Psoas muscle (tissue), 8 donors: ENCODE results near the gene BNC2. TPM values are rescaled to one million over a fixed set of nuclear protein-coding genes. Genes with fewer than 3 reads are reported as not detected.

Experiments
- ATAC-seq, 4 donors: fragments of 200-7000 bp; cut with Tn5 transposase; one replicate each; pipeline ENCODE4 v1.9.1; 2020; ENCODE audit warnings: moderate library complexity in 3 of 4, mild to moderate bottlenecking in 2 of 4
- DNase-seq, 2 donors: peaks; one replicate each; pipeline ENCODE4 v3.0.0-alpha.2; 2020
- H3K27ac ChIP-seq: fragments of 200-600 bp; one replicate; pipeline ENCODE4 v1.8.0; 2022
- H3K27me3 ChIP-seq, 3 donors: fragments of 200-600 bp in 1 of 3; one replicate each; pipeline versions ENCODE4 v1.6.1 to v1.8.0; 2013 to 2022; ENCODE audit warnings: low read length in 2 of 3, mild to moderate bottlenecking in 2 of 3, moderate library complexity in 1 of 3; ENCODE audit not compliant: insufficient read depth in 3 of 3
- H3K36me3 ChIP-seq, 2 donors: fragments of 200-600 bp in 1 of 2; one replicate each; pipeline versions ENCODE4 v1.6.1 to v1.8.0; 2013 to 2022; ENCODE audit warnings: low read depth in 1 of 2, mild to moderate bottlenecking in 1 of 2, moderate library complexity in 1 of 2; ENCODE audit not compliant: insufficient read depth in 1 of 2
- H3K4me1 ChIP-seq: fragments of 200-600 bp; one replicate; pipeline ENCODE4 v1.8.0; 2022
- H3K4me3 ChIP-seq: fragments of 200-600 bp; one replicate; pipeline ENCODE4 v1.8.0; 2022; ENCODE audit warnings: mild to moderate bottlenecking
- H3K9me3 ChIP-seq: fragments of 200-600 bp; one replicate; pipeline ENCODE4 v1.8.0; 2022
- WGBS, 3 donors: extraction: QIAGEN DNeasy Blood & Tissue Kit; methylation state at CpG; one replicate each; pipeline versions ENCODE4 v1.1.6 to v1.1.7; 2013; 5-methylcytosine and 5-hydroxymethylcytosine counted together
- intact Hi-C, 2 donors: fragments of 100-400 bp; cut with DNase I; formaldehyde crosslinking; loops; one replicate each; pipeline versions ENCODE4 v1.11.0 to v1.14.2; 2022
- polyA plus RNA-seq, 3 donors: library from polyadenylated mRNA; stranded (reverse); fragments of 200-250 nt; gene quantifications; one replicate each; pipeline ENCODE4 v1.2.3, GENCODE V29; 2013
- total RNA-seq, 4 donors: library from RNA; stranded (reverse); fragmentation: NEBNext Ultra II Directional in 2 of 4; extraction: Animal tissue kit (Norgen Biotek cat#: 25700) in 2 of 4; gene quantifications; one replicate each; pipeline versions ENCODE4 v1.2.1 to v1.2.4, GENCODE V29; 2021 to 2023
- TF ChIP-seq, protein P1 (sequence below): fragments of 200-600 bp; IDR thresholded peaks from one replicate; pipeline ENCODE4 v1.8.0; 2022; ENCODE audit warnings: antibody characterized with exemption
- donor health status: healthy with polysubstance abuse.
- donor health status: DM: no; HTN: no; CAD: no; lungs with moderate emphysema.
- donor health status: Bipolar disorder and iron deficiency.
- donor health status: healthy.
- donor health status: DM: yes; HTN: yes; CAD: no.
- donor health status: DM: no; HTN: no; CAD: no.
- donor health status: DM: no; HTN: no; CAD: no.
- donor health status: DM: yes; HTN: yes; CAD: no.

The BNC2 gene
- total and polyA plus RNA-seq, 7 donors, result 1.3 to 168 (median 44.1) TPM

DNA sequence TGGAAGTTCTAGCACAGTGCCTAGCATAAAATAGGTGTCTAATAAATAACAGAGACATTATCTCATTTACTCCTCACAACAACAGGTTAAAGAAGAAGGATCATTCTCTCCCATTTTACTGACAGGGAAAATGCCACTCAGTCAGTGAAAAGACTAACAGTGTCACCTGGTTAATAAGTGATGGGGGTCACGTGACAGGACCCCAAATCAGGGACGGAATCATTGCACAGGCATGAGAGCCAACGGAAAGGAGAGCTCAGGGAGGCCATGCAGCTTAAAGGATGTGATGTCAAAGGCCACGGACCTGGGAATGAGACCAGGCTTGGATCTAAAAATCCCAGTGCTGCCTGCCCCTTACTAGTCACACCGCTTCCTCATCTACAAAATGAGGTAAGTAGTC is 101.2 kb downstream of the BNC2 start:
- H3K27me3 ChIP-seq, result peaks cover 0 to 2% (median 0%) of the 10 kb centered on the region in 3 donors
- intact Hi-C loops, result no loop called here
- TF ChIP-seq, protein P1, sequence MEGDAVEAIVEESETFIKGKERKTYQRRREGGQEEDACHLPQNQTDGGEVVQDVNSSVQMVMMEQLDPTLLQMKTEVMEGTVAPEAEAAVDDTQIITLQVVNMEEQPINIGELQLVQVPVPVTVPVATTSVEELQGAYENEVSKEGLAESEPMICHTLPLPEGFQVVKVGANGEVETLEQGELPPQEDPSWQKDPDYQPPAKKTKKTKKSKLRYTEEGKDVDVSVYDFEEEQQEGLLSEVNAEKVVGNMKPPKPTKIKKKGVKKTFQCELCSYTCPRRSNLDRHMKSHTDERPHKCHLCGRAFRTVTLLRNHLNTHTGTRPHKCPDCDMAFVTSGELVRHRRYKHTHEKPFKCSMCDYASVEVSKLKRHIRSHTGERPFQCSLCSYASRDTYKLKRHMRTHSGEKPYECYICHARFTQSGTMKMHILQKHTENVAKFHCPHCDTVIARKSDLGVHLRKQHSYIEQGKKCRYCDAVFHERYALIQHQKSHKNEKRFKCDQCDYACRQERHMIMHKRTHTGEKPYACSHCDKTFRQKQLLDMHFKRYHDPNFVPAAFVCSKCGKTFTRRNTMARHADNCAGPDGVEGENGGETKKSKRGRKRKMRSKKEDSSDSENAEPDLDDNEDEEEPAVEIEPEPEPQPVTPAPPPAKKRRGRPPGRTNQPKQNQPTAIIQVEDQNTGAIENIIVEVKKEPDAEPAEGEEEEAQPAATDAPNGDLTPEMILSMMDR, result no peak

DNA sequence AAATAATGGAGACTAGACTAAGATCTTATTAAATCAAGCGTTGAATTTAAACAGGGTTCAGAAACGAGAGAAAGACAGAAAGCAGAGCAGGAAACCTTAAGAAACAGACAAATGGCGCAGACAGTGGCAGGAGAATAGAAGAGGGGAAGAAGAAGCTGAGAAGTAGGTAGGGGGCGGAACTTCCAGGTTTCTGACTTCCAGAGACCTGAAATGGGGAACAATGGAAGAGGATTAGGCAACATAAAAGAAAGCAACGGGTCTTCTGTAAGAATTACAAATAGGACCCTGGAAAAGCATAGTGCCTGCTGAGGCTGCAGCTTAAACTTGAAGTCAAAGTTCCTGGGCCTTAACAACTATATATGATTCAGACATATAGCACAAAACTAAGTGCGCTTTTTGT is 101.7 kb downstream of the BNC2 start:
- no peak overlapping the region for H3K4me3 ChIP-seq
- no peak for DNase-seq
- no peak overlapping the region for H3K27ac ChIP-seq
- no peaks in the 10 kb centered on the region for H3K9me3 ChIP-seq
- intact Hi-C loops, result no loop called here
- no peaks in the 10 kb centered on the region for H3K36me3 ChIP-seq
- ATAC-seq, result no peak
- TF ChIP-seq, protein P1, result no peak
- 86 to 90% (median 88%) methylated on average over 6 of the region's 6 CpGs for WGBS, 3 donors
- peaks cover 2% of the 10 kb centered on the region for H3K4me1 ChIP-seq
- peaks cover 0 to 2% (median 0%) of the 10 kb centered on the region in 3 donors for H3K27me3 ChIP-seq

More for the DNA sequence above, 101.2 kb downstream of the BNC2 start:
- H3K4me3 ChIP-seq, result no peak overlapping the region
- H3K4me1 ChIP-seq, result peaks cover 2% of the 10 kb centered on the region
- H3K9me3 ChIP-seq, result no peaks in the 10 kb centered on the region
- 83 to 87% (median 86%) methylated on average over 5 of the region's 5 CpGs for WGBS, 3 donors
- no peaks in the 10 kb centered on the region for H3K36me3 ChIP-seq
- H3K27ac ChIP-seq, result no peak overlapping the region
- no peak for ATAC-seq
- no peak for DNase-seq

DNA sequence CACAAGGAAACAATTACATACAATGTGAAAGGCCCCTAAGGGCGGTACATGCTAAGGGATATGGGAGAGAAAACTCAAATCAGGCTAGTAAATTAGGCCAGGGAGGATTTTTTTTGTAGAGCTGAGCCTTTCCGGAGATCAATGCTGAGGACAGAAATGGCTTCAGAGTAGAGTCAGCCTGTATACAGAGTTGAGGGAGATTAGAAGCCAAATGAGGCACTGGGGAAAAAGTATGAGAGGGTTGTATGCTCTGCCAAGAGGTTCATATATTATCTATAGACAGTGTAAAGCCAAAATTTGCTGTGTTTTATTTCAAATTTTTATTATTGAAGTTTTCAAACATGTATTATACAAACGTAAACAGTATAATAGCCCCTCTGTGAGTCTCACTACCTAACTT is 103.1 kb downstream of the BNC2 start:
- Histone ChIP-seq H3K36me3 (no peaks in the 10 kb centered on the region), H3K4me3 (no peak overlapping the region), H3K4me1 (peaks cover 2% of the 10 kb centered on the region), H3K9me3 (no peaks in the 10 kb centered on the region), H3K27ac (no peak overlapping the region), H3K27me3 (no peaks in the 10 kb centered on the region)
- WGBS, 3 donors, result 87 to 92% (median 91%) methylated on average over 3 of the region's 3 CpGs
- TF ChIP-seq, protein P1, result no peak
- no peak for DNase-seq
- no peak for ATAC-seq
- intact Hi-C loops, result no loop called here

DNA sequence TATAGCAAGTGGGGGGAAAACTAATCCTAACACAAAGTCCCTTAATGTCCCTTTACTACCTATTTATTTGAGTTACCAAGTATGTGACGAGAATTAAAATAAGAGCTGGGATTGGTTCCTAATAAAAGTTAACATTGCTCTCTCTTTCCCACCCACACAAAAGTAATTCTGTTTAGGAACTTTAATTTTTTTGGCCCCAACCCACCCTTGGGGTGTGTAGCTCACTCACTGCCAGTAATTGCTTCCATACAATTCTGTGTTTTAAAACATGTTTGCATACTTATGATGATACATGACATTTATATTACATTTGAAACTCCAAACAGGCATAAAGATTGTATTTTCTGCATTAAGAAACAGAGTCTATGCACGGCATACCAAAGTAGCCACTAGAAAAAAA is 106.5 kb downstream of the BNC2 start:
- 84 to 90% (median 85%) methylated on average over 2 of the region's 2 CpGs for WGBS, 3 donors
- intact Hi-C loops, result no loop called here
- no peak for ATAC-seq

More for the DNA sequence above, 106.5 kb downstream of the BNC2 start:
- DNase-seq, result no peak
- no peaks in the 10 kb centered on the region for H3K27me3 ChIP-seq
- no peak overlapping the region for H3K27ac ChIP-seq
- H3K9me3 ChIP-seq, result no peaks in the 10 kb centered on the region
- TF ChIP-seq, protein P1, result no peak
- no peaks in the 10 kb centered on the region for H3K36me3 ChIP-seq
- no peak overlapping the region for H3K4me3 ChIP-seq
- no peaks in the 10 kb centered on the region for H3K4me1 ChIP-seq
